Bronchial epithelial cell (primary cell): Measurements from ENCODE around the gene HSF2BP. TPM values are rescaled to one million over a fixed set of nuclear protein-coding genes. Genes with fewer than 3 reads are reported as not detected.
"Not testable (repeated sequence)": the region's sequence is repeated elsewhere in the genome, so short reads cannot be mapped to it uniquely, and the experiment has no call there.

Source experiments
- DNase-seq: peaks from one replicate; pipeline ENCODE4 v3.0.0-alpha.2; 2010; ENCODE audit warnings: low read depth
- FAIRE-seq: peaks from 2 replicates; lab custom pipeline; 2011; peaks lifted over from hg19 to GRCh38; lab: Jason Lieb, UNC
- H3K27me3 ChIP-seq: 2 replicates; pipeline ENCODE4 v1.5.1; 2011; ENCODE audit warnings: low read length; ENCODE audit not compliant: control insufficient read depth, insufficient read depth
- H3K36me3 ChIP-seq: 2 replicates; pipeline ENCODE4 v1.5.1; 2011; ENCODE audit warnings: low read length; ENCODE audit not compliant: control insufficient read depth, insufficient read depth
- H3K4me3 ChIP-seq: 2 replicates; pipeline ENCODE4 v1.5.1; 2011; ENCODE audit warnings: mild to moderate bottlenecking, low read depth, low read length, control low read depth
- CTCF ChIP-seq: IDR thresholded peaks from 2 replicates; pipeline ENCODE4 v1.5.1; 2011; ENCODE audit warnings: mild to moderate bottlenecking, moderate library complexity, low read length, control low read depth, inconsistent platforms; ENCODE audit not compliant: insufficient read depth, severe bottlenecking
- total RNA-seq: library from RNA; depleted of rRNA; stranded (reverse); fragments of >200 nt; gene quantifications from 2 replicates; pipeline ENCODE4 v1.2.1, GENCODE V29; 2014

The HSF2BP gene
- total RNA-seq, 1 donor from 2014 or later = 6.6 TPM

- DNase-seq (no peak), FAIRE-seq (no peak)
- no peak for TF ChIP-seq CTCF
- Histone ChIP-seq H3K27me3 (no peaks in the 10 kb centered on the region), H3K36me3 (peaks cover 27% of the 10 kb centered on the region), H3K4me3 (no peak overlapping the region)
These were observed 25.1 kb upstream of the HSF2BP start for GRCh38 chr21:43684424-43684823.

GRCh38 chr21:43681650-43682049 lies 22.4 kb upstream of the HSF2BP start:
- DNase-seq (peak; percentile 77), FAIRE-seq (no peak)
- no peak for TF ChIP-seq CTCF
- Histone ChIP-seq H3K27me3 (no peaks in the 10 kb centered on the region), H3K4me3 (no peak overlapping the region), H3K36me3 (peaks cover 20% of the 10 kb centered on the region)

GRCh38 chr21:43680421-43680820 lies 21.1 kb upstream of the HSF2BP start:
- peaks cover 23% of the 10 kb centered on the region for H3K36me3 ChIP-seq
- H3K4me3 ChIP-seq, H3K27me3 ChIP-seq, DNase-seq, FAIRE-seq: not testable (repeated sequence)

GRCh38 chr21:43679951-43680350 lies 20.7 kb upstream of the HSF2BP start:
- Histone ChIP-seq H3K36me3 (peaks cover 22% of the 10 kb centered on the region), H3K4me3 (no peak overlapping the region), H3K27me3 (no peaks in the 10 kb centered on the region)
- no peak for DNase-seq
- no peak for TF ChIP-seq CTCF
- FAIRE-seq = no peak

GRCh38 chr21:43676391-43676790 lies 17.1 kb upstream of the HSF2BP start:
- Histone ChIP-seq H3K27me3 (no peaks in the 10 kb centered on the region), H3K4me3 (no peak overlapping the region), H3K36me3 (peaks cover 18% of the 10 kb centered on the region)
- DNase-seq (no peak), FAIRE-seq (no peak)
- TF ChIP-seq CTCF = no peak

- no peak for TF ChIP-seq CTCF
- no peak for DNase-seq
- Histone ChIP-seq H3K36me3 (peaks cover 21% of the 10 kb centered on the region), H3K4me3 (no peak overlapping the region), H3K27me3 (no peaks in the 10 kb centered on the region)
- no peak for FAIRE-seq
These were observed 16.6 kb upstream of the HSF2BP start for GRCh38 chr21:43675871-43676270.
